ENCODE measurements around the gene NBAS. TPM values are rescaled to one million over a fixed set of nuclear protein-coding genes. Genes with fewer than 3 reads are reported as not detected.
"Not testable (repeated sequence)": the region's sequence is repeated elsewhere in the genome, so short reads cannot be mapped to it uniquely, and the experiment has no call there.

The NBAS gene
- total RNA-seq, 1 donor from 2014 or later: 57.6 TPM

DNA sequence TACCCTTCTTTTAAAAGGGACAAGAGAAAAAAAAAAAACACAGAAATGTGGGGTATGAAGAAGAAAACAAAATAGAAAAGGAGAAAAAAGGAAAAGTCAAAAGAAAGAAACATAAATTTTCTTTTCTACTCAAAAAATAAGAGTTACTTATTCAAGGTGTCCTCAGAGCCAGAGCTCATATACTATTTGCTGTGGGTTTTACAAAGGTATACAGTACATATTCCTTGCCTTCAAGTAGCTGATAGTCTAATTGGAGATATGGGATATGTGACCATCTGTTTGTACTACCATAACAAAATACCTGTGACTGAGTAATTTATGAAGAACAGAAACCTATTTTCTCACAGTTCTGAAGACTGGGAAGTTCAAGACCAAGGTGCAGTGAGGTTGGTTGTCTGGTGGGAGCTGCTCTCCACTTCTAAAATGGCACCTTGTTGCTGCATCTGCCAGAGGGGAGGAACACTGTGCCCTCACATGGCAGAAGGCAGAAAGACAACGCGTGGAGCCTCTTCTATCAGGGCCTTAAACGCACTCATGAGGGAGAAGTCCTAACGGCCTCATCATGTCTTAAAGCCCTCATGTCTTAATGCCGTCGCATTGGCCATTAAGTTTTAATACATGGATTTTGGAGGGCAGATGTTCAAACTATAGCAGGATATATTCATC lies 33.9 kb downstream of the NBAS start:
- Mint-ChIP-seq H3K36me3 (ENCODE audit: low read depth, unreplicated experiment) (peaks cover 15% of the 10 kb centered on the region), H3K27me3 (ENCODE audit: low read depth, unreplicated experiment) (no peaks in the 10 kb centered on the region), H3K9me3 (ENCODE audit: unreplicated experiment) (no peaks in the 10 kb centered on the region), H3K27ac (ENCODE audit: unreplicated experiment) (no peak overlapping the region), H3K4me1 (ENCODE audit: low read depth, unreplicated experiment) (peaks cover under 1% of the 10 kb centered on the region), H3K4me3 (ENCODE audit: unreplicated experiment) (no peak overlapping the region)
- Histone ChIP-seq H3K4me1 (ENCODE audit: insufficient read depth, low read length) (no peaks in the 10 kb centered on the region), H3K27me3 (ENCODE audit: insufficient read depth, low read length) (no peaks in the 10 kb centered on the region), H3K4me3 (ENCODE audit: insufficient read depth, low read depth, low read length) (no peak overlapping the region), H3K4me2 (ENCODE audit: low read length) (no peak overlapping the region), H3K27ac (ENCODE audit: low read depth, low read length) (no peak overlapping the region), H4K20me1 (ENCODE audit: insufficient read depth, low read length) (peaks cover 11% of the 10 kb centered on the region), H3K9ac (ENCODE audit: low read length) (no peak overlapping the region), H3K9me3 (ENCODE audit: insufficient read depth, low read depth, low read length) (no peaks in the 10 kb centered on the region), H2AFZ (ENCODE audit: low read depth, low read length) (no peak overlapping the region), H3K79me2 (ENCODE audit: insufficient read depth, low read length) (no peaks in the 10 kb centered on the region), H3K36me3 (ENCODE audit: insufficient read depth, low read length) (peaks cover 11% of the 10 kb centered on the region)
- no peak for DNase-seq (ENCODE audit: low read depth)
- no peak for FAIRE-seq
- TF ChIP-seq, protein P1, sequence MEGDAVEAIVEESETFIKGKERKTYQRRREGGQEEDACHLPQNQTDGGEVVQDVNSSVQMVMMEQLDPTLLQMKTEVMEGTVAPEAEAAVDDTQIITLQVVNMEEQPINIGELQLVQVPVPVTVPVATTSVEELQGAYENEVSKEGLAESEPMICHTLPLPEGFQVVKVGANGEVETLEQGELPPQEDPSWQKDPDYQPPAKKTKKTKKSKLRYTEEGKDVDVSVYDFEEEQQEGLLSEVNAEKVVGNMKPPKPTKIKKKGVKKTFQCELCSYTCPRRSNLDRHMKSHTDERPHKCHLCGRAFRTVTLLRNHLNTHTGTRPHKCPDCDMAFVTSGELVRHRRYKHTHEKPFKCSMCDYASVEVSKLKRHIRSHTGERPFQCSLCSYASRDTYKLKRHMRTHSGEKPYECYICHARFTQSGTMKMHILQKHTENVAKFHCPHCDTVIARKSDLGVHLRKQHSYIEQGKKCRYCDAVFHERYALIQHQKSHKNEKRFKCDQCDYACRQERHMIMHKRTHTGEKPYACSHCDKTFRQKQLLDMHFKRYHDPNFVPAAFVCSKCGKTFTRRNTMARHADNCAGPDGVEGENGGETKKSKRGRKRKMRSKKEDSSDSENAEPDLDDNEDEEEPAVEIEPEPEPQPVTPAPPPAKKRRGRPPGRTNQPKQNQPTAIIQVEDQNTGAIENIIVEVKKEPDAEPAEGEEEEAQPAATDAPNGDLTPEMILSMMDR (IDR thresholded peaks at IDR 0.05; ENCODE audit: insufficient read depth, low read depth, low read length): no peak
- TF ChIP-seq EZH2 (IDR thresholded peaks at IDR 0.05; ENCODE audit: insufficient read depth, low read length): no peak

DNA sequence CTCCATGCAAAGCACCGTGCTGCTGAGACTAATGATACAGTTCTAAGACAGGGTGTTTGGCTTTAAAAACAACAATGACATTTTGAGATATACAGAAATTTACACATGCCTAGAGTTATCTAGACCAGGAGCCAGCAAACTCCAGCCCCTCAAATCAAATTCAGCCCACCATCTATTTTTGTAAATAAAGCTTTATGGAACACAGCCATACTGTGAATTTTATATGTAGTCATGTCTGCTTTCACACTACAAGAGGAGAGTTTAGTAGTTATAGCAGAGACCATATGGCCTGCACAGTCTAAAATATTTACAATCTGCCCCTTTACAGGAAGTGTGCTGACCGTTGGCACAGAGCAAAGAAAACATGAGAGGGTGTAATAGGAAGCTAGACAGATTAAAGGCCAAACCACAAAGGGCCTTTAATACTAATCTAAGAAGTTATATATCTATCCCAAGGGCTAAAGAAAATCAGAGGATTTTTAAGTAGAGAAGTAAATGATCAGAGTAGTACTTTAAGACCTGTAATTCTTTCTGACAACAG lies 39.4 kb downstream of the NBAS start:
- Histone ChIP-seq H3K27me3 (ENCODE audit: insufficient read depth, low read length) (no peaks in the 10 kb centered on the region), H3K4me1 (ENCODE audit: insufficient read depth, low read length) (no peaks in the 10 kb centered on the region), H3K36me3 (ENCODE audit: insufficient read depth, low read length) (peaks cover 11% of the 10 kb centered on the region), H3K4me2 (ENCODE audit: low read length) (no peak overlapping the region), H3K9me3 (ENCODE audit: insufficient read depth, low read depth, low read length) (no peaks in the 10 kb centered on the region), H3K9ac (ENCODE audit: low read length) (no peak overlapping the region), H2AFZ (ENCODE audit: low read depth, low read length) (no peak overlapping the region), H3K4me3 (ENCODE audit: insufficient read depth, low read depth, low read length) (no peak overlapping the region), H3K79me2 (ENCODE audit: insufficient read depth, low read length) (no peaks in the 10 kb centered on the region), H4K20me1 (ENCODE audit: insufficient read depth, low read length) (peaks cover 7% of the 10 kb centered on the region), H3K27ac (ENCODE audit: low read depth, low read length) (no peak overlapping the region)
- no peak for TF ChIP-seq EZH2 (IDR thresholded peaks at IDR 0.05; ENCODE audit: insufficient read depth, low read length)
- TF ChIP-seq, protein P1 (IDR thresholded peaks at IDR 0.05; ENCODE audit: insufficient read depth, low read depth, low read length): no peak
- Mint-ChIP-seq H3K36me3 (ENCODE audit: low read depth, unreplicated experiment) (peaks cover 7% of the 10 kb centered on the region), H3K9me3 (ENCODE audit: unreplicated experiment) (no peaks in the 10 kb centered on the region), H3K27ac (ENCODE audit: unreplicated experiment) (no peak overlapping the region), H3K4me1 (ENCODE audit: low read depth, unreplicated experiment) (peaks cover 6% of the 10 kb centered on the region), H3K4me3 (ENCODE audit: unreplicated experiment) (no peak overlapping the region), H3K27me3 (ENCODE audit: low read depth, unreplicated experiment) (no peaks in the 10 kb centered on the region)
- DNase-seq (ENCODE audit: low read depth): peak; percentile 8
- FAIRE-seq: no peak

DNA sequence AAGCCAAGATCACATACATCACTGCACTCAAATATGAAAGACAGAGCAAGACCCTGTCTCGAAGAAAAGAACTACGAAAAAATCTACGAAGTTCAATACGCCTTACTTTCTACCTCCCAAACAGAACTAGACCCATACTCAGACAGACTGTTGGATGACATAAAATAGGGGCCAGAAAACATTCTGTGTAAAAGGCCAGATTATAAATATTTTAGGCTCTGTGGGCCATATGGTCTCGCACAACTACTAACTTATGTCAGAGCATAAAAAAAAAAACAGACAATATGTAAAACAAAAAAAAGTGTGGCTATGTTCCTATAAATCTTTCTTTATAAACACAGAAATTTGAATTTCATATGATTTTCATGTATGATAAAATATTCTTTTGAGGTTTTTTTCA lies 40.8 kb downstream of the NBAS start:
- H3K27ac Mint-ChIP-seq (ENCODE audit: unreplicated experiment): no peak overlapping the region
- peaks cover 6% of the 10 kb centered on the region for H3K4me1 Mint-ChIP-seq (ENCODE audit: low read depth, unreplicated experiment)
- H3K36me3 Mint-ChIP-seq (ENCODE audit: low read depth, unreplicated experiment): peaks cover 7% of the 10 kb centered on the region
- Histone ChIP-seq H3K36me3 (ENCODE audit: insufficient read depth, low read length) (peaks cover 11% of the 10 kb centered on the region), H3K9me3 (ENCODE audit: insufficient read depth, low read depth, low read length) (no peaks in the 10 kb centered on the region), H3K9ac (ENCODE audit: low read length) (no peak overlapping the region), H3K27ac (ENCODE audit: low read depth, low read length) (no peak overlapping the region), H2AFZ (ENCODE audit: low read depth, low read length) (no peak overlapping the region), H4K20me1 (ENCODE audit: insufficient read depth, low read length) (peaks cover 7% of the 10 kb centered on the region), H3K27me3 (ENCODE audit: insufficient read depth, low read length) (no peaks in the 10 kb centered on the region), H3K4me2 (ENCODE audit: low read length) (no peak overlapping the region), H3K4me3 (ENCODE audit: insufficient read depth, low read depth, low read length) (no peak overlapping the region), H3K79me2 (ENCODE audit: insufficient read depth, low read length) (no peaks in the 10 kb centered on the region), H3K4me1 (ENCODE audit: insufficient read depth, low read length) (no peaks in the 10 kb centered on the region)
- FAIRE-seq: no peak
- H3K9me3 Mint-ChIP-seq (ENCODE audit: unreplicated experiment): no peaks in the 10 kb centered on the region
- TF ChIP-seq, protein P1 (IDR thresholded peaks at IDR 0.05; ENCODE audit: insufficient read depth, low read depth, low read length): no peak
- no peak for TF ChIP-seq EZH2 (IDR thresholded peaks at IDR 0.05; ENCODE audit: insufficient read depth, low read length)
- H3K4me3 Mint-ChIP-seq (ENCODE audit: unreplicated experiment): no peak overlapping the region
- no peak for DNase-seq (ENCODE audit: low read depth)
- H3K27me3 Mint-ChIP-seq (ENCODE audit: low read depth, unreplicated experiment): no peaks in the 10 kb centered on the region

DNA sequence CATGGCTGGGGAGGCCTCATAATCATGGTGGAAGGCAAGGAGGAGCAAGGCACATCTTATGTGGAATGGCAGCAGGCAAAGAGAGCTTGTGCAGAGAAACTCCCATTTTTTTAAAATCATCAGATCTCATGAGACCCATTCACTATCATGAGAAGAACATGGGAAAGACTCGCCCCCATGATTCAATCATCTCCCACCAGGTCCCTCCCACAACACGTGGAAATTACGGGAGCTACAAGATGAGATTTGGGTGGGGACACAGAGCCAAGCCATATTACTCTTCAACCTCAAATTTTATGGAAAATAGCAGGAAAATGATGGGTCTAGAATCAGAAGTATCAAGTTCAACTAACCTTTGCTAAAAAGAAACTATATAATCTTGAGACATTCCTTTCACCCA lies 42.4 kb downstream of the NBAS start:
- H4K20me1 ChIP-seq (ENCODE audit: insufficient read depth, low read length); H3K4me2 ChIP-seq (ENCODE audit: low read length); H3K4me3 Mint-ChIP-seq (ENCODE audit: unreplicated experiment); H3K4me3 ChIP-seq (ENCODE audit: insufficient read depth, low read depth, low read length); H3K4me1 ChIP-seq (ENCODE audit: insufficient read depth, low read length); H3K9me3 Mint-ChIP-seq (ENCODE audit: unreplicated experiment); H3K79me2 ChIP-seq (ENCODE audit: insufficient read depth, low read length); H3K9ac ChIP-seq (ENCODE audit: low read length); H3K27ac ChIP-seq (ENCODE audit: low read depth, low read length); H3K36me3 ChIP-seq (ENCODE audit: insufficient read depth, low read length); H3K4me1 Mint-ChIP-seq (ENCODE audit: low read depth, unreplicated experiment); H3K9me3 ChIP-seq (ENCODE audit: insufficient read depth, low read depth, low read length); H3K27ac Mint-ChIP-seq (ENCODE audit: unreplicated experiment); H3K27me3 ChIP-seq (ENCODE audit: insufficient read depth, low read length); H2AFZ ChIP-seq (ENCODE audit: low read depth, low read length); H3K27me3 Mint-ChIP-seq (ENCODE audit: low read depth, unreplicated experiment); H3K36me3 Mint-ChIP-seq (ENCODE audit: low read depth, unreplicated experiment); DNase-seq (ENCODE audit: low read depth): not testable (repeated sequence)
- peak; percentile 39 for FAIRE-seq

Measured in astrocyte (in vitro differentiated cells and primary cell).